ENCODE results near the gene OR5H15. TPM values are rescaled to one million over a fixed set of nuclear protein-coding genes. Genes with fewer than 3 reads are reported as not detected.
"Not testable (repeated sequence)": the region's sequence is repeated elsewhere in the genome, so short reads cannot be mapped to it uniquely, and the experiment has no call there.

Gene OR5H15
- not detected in 2 replicates for total RNA-seq (2012; rRNA removed)

- Histone ChIP-seq H3K4me2 (ENCODE audit: low read length) (no peak within 1 kb of the TSS), H3K4me1 (ENCODE audit: control insufficient read depth, insufficient read depth, low read length) (no peaks in the 10 kb centered on the region), H3K27me3 (ENCODE audit: control insufficient read depth, insufficient read depth, low read length) (no peaks in the 10 kb centered on the region), H3K36me3 (ENCODE audit: insufficient read depth, low read length) (no peaks in the 10 kb centered on the region), H3K9me3 (replicated peaks; ENCODE audit: low read length) (no peaks in the 10 kb centered on the region), H3K4me3 (ENCODE audit: low read length) (no peak within 1 kb of the TSS), H3K9ac (ENCODE audit: low read depth, low read length) (no peak within 1 kb of the TSS)
These were observed at the start of gene OR5H15 for GRCh38 chr3:98166396-98166795. Gene OR5H15, plus strand, starts transcription at chr3:98166696. Its CDS starts 2,004 bp downstream, at chr3:98168700.

- Histone ChIP-seq H3K27me3 (ENCODE audit: control insufficient read depth, insufficient read depth, low read length) (no peaks in the 10 kb centered on the region), H3K4me3 (ENCODE audit: low read length) (no peak within 1 kb of the TSS), H3K4me2 (ENCODE audit: low read length) (no peak within 1 kb of the TSS), H3K4me1 (ENCODE audit: control insufficient read depth, insufficient read depth, low read length) (no peaks in the 10 kb centered on the region), H3K36me3 (ENCODE audit: insufficient read depth, low read length) (no peaks in the 10 kb centered on the region), H3K9me3 (replicated peaks; ENCODE audit: low read length) (no peaks in the 10 kb centered on the region), H3K9ac (ENCODE audit: low read depth, low read length) (no peak within 1 kb of the TSS)
These were observed 36.1 kb upstream of the OR5H15 start, which contains the start of gene OR5H1 for GRCh38 chr3:98130421-98130820. Gene OR5H1, plus strand, starts transcription at chr3:98130721. Its CDS starts 1,977 bp downstream, at chr3:98132698.

GRCh38 chr3:98136631-98137030 lies 29.9 kb upstream of the OR5H15 start:
- no peaks in the 10 kb centered on the region for H3K27me3 ChIP-seq (ENCODE audit: control insufficient read depth, insufficient read depth, low read length)
- H3K36me3 ChIP-seq (ENCODE audit: insufficient read depth, low read length) = no peaks in the 10 kb centered on the region
- no peak overlapping the region for H3K4me2 ChIP-seq (ENCODE audit: low read length)

GRCh38 chr3:98137826-98138557 lies 28.5 kb upstream of the OR5H15 start:
- not testable (repeated sequence) for H3K27me3 ChIP-seq (ENCODE audit: control insufficient read depth, insufficient read depth, low read length); H3K4me3 ChIP-seq (ENCODE audit: low read length); H3K36me3 ChIP-seq (ENCODE audit: insufficient read depth, low read length); H3K9ac ChIP-seq (ENCODE audit: low read depth, low read length); H3K9me3 ChIP-seq (replicated peaks; ENCODE audit: low read length); H3K4me2 ChIP-seq (ENCODE audit: low read length); H3K4me1 ChIP-seq (ENCODE audit: control insufficient read depth, insufficient read depth, low read length)

More at GRCh38 chr3:98136631-98137030, 29.9 kb upstream of the OR5H15 start:
- no peaks in the 10 kb centered on the region for H3K9me3 ChIP-seq (replicated peaks; ENCODE audit: low read length)
- no peak overlapping the region for H3K4me3 ChIP-seq (ENCODE audit: low read length)
- no peak overlapping the region for H3K9ac ChIP-seq (ENCODE audit: low read depth, low read length)
- H3K4me1 ChIP-seq (ENCODE audit: control insufficient read depth, insufficient read depth, low read length) = no peaks in the 10 kb centered on the region

GRCh38 chr3:98140531-98140930 lies 26.0 kb upstream of the OR5H15 start:
- H3K4me1 ChIP-seq (ENCODE audit: control insufficient read depth, insufficient read depth, low read length) = no peaks in the 10 kb centered on the region

GRCh38 chr3:98147179-98147578 lies 19.3 kb upstream of the OR5H15 start, which contains the start of gene OR5H14:
Gene OR5H14, plus strand, starts transcription at chr3:98147479. Its CDS starts 1,907 bp downstream, at chr3:98149386.
- no peaks in the 10 kb centered on the region for H3K27me3 ChIP-seq (ENCODE audit: control insufficient read depth, insufficient read depth, low read length)
- no peak within 1 kb of the TSS for H3K4me3 ChIP-seq (ENCODE audit: low read length)
- no peak within 1 kb of the TSS for H3K4me2 ChIP-seq (ENCODE audit: low read length)
- no peak within 1 kb of the TSS for H3K9ac ChIP-seq (ENCODE audit: low read depth, low read length)
- H3K9me3 ChIP-seq (replicated peaks; ENCODE audit: low read length) = no peaks in the 10 kb centered on the region
- H3K36me3 ChIP-seq (ENCODE audit: insufficient read depth, low read length) = no peaks in the 10 kb centered on the region
- no peaks in the 10 kb centered on the region for H3K4me1 ChIP-seq (ENCODE audit: control insufficient read depth, insufficient read depth, low read length)

More at GRCh38 chr3:98140531-98140930, 26.0 kb upstream of the OR5H15 start:
- no peak overlapping the region for H3K4me3 ChIP-seq (ENCODE audit: low read length)
- no peaks in the 10 kb centered on the region for H3K9me3 ChIP-seq (replicated peaks; ENCODE audit: low read length)
- H3K36me3 ChIP-seq (ENCODE audit: insufficient read depth, low read length) = no peaks in the 10 kb centered on the region
- no peak overlapping the region for H3K4me2 ChIP-seq (ENCODE audit: low read length)
- no peaks in the 10 kb centered on the region for H3K27me3 ChIP-seq (ENCODE audit: control insufficient read depth, insufficient read depth, low read length)
- H3K9ac ChIP-seq (ENCODE audit: low read depth, low read length) = no peak overlapping the region

GRCh38 chr3:98148751-98149150 lies 17.7 kb upstream of the OR5H15 start:
- H3K9ac ChIP-seq (ENCODE audit: low read depth, low read length) = no peak overlapping the region
- H3K4me3 ChIP-seq (ENCODE audit: low read length) = no peak overlapping the region
- H3K27me3 ChIP-seq (ENCODE audit: control insufficient read depth, insufficient read depth, low read length) = no peaks in the 10 kb centered on the region
- no peaks in the 10 kb centered on the region for H3K4me1 ChIP-seq (ENCODE audit: control insufficient read depth, insufficient read depth, low read length)
- no peak overlapping the region for H3K4me2 ChIP-seq (ENCODE audit: low read length)
- no peaks in the 10 kb centered on the region for H3K9me3 ChIP-seq (replicated peaks; ENCODE audit: low read length)
- no peaks in the 10 kb centered on the region for H3K36me3 ChIP-seq (ENCODE audit: insufficient read depth, low read length)

GRCh38 chr3:98149456-98149855 lies 17.0 kb upstream of the OR5H15 start:
- H3K4me3 ChIP-seq (ENCODE audit: low read length); H3K27me3 ChIP-seq (ENCODE audit: control insufficient read depth, insufficient read depth, low read length); H3K9me3 ChIP-seq (replicated peaks; ENCODE audit: low read length); H3K4me1 ChIP-seq (ENCODE audit: control insufficient read depth, insufficient read depth, low read length); H3K4me2 ChIP-seq (ENCODE audit: low read length); H3K36me3 ChIP-seq (ENCODE audit: insufficient read depth, low read length); H3K9ac ChIP-seq (ENCODE audit: low read depth, low read length): not testable (repeated sequence)

GRCh38 chr3:98151241-98151640 lies 15.3 kb upstream of the OR5H15 start:
- H3K4me1 ChIP-seq (ENCODE audit: control insufficient read depth, insufficient read depth, low read length) = no peaks in the 10 kb centered on the region
- H3K9me3 ChIP-seq (replicated peaks; ENCODE audit: low read length) = no peaks in the 10 kb centered on the region
- H3K36me3 ChIP-seq (ENCODE audit: insufficient read depth, low read length) = no peaks in the 10 kb centered on the region
- no peak overlapping the region for H3K4me3 ChIP-seq (ENCODE audit: low read length)
- H3K4me2 ChIP-seq (ENCODE audit: low read length) = no peak overlapping the region
- no peak overlapping the region for H3K9ac ChIP-seq (ENCODE audit: low read depth, low read length)
- H3K27me3 ChIP-seq (ENCODE audit: control insufficient read depth, insufficient read depth, low read length) = no peaks in the 10 kb centered on the region

- Histone ChIP-seq H3K36me3 (ENCODE audit: insufficient read depth, low read length) (no peaks in the 10 kb centered on the region), H3K4me3 (ENCODE audit: low read length) (no peak overlapping the region), H3K9me3 (replicated peaks; ENCODE audit: low read length) (no peaks in the 10 kb centered on the region), H3K9ac (ENCODE audit: low read depth, low read length) (no peak overlapping the region), H3K4me2 (ENCODE audit: low read length) (no peak overlapping the region), H3K27me3 (ENCODE audit: control insufficient read depth, insufficient read depth, low read length) (no peaks in the 10 kb centered on the region), H3K4me1 (ENCODE audit: control insufficient read depth, insufficient read depth, low read length) (no peaks in the 10 kb centered on the region)
These were observed 4.6 kb downstream of the OR5H15 start for GRCh38 chr3:98171071-98171470.

GRCh38 chr3:98172621-98173020 lies 6.1 kb downstream of the OR5H15 start:
- no peak overlapping the region for H3K9ac ChIP-seq (ENCODE audit: low read depth, low read length)
- H3K36me3 ChIP-seq (ENCODE audit: insufficient read depth, low read length) = no peaks in the 10 kb centered on the region
- no peak overlapping the region for H3K4me3 ChIP-seq (ENCODE audit: low read length)
- no peaks in the 10 kb centered on the region for H3K9me3 ChIP-seq (replicated peaks; ENCODE audit: low read length)
- no peaks in the 10 kb centered on the region for H3K4me1 ChIP-seq (ENCODE audit: control insufficient read depth, insufficient read depth, low read length)
- no peak overlapping the region for H3K4me2 ChIP-seq (ENCODE audit: low read length)
- H3K27me3 ChIP-seq (ENCODE audit: control insufficient read depth, insufficient read depth, low read length) = no peaks in the 10 kb centered on the region

- H3K4me2 ChIP-seq (ENCODE audit: low read length) = no peak overlapping the region
- no peaks in the 10 kb centered on the region for H3K4me1 ChIP-seq (ENCODE audit: control insufficient read depth, insufficient read depth, low read length)
- H3K9me3 ChIP-seq (replicated peaks; ENCODE audit: low read length) = no peaks in the 10 kb centered on the region
- H3K36me3 ChIP-seq (ENCODE audit: insufficient read depth, low read length) = no peaks in the 10 kb centered on the region
- no peaks in the 10 kb centered on the region for H3K27me3 ChIP-seq (ENCODE audit: control insufficient read depth, insufficient read depth, low read length)
- H3K9ac ChIP-seq (ENCODE audit: low read depth, low read length) = no peak overlapping the region
- H3K4me3 ChIP-seq (ENCODE audit: low read length) = no peak overlapping the region
These were observed 13.9 kb downstream of the OR5H15 start for GRCh38 chr3:98180319-98180890.

Data from skeletal muscle satellite cell (primary cell).